HG03378 (cell line): Measurements from ENCODE around the gene FJX1.
"Not testable (repeated sequence)": the region's sequence is repeated elsewhere in the genome, so short reads cannot be mapped to it uniquely, and the experiment has no call there.

ENCODE experiments used
- ATAC-seq: cut with Tn5 transposase; IDR thresholded peaks from one replicate; pipeline ENCODE4 v1.9.1; 2021; ENCODE audit warnings: mild to moderate bottlenecking, moderate library complexity; ENCODE audit not compliant: unreplicated experiment

Gene FJX1

GRCh38 chr11:35663408-35663702, 45.1 kb downstream of the FJX1 start:
- no peak for ATAC-seq

GRCh38 chr11:35664977-35665441, 46.7 kb downstream of the FJX1 start:
- ATAC-seq: no peak

GRCh38 chr11:35667257-35667656, 49.0 kb downstream of the FJX1 start:
- ATAC-seq: no peak

GRCh38 chr11:35668350-35668749, 50.1 kb downstream of the FJX1 start:
- ATAC-seq: not testable (repeated sequence)
